H1 (cell line): ENCODE measurements around the gene TNS3. TPM values are rescaled to one million over a fixed set of nuclear protein-coding genes. Genes with fewer than 3 reads are reported as not detected.

Experiments
- CTCF ChIA-PET: fragments of 300-600 bp; sonication (Branson Sonifier 250); formaldehyde crosslinking; loops from one replicate; lab custom pipeline; 2021; ENCODE audit not compliant: partially characterized antibody; lab: Charles Lee
- POLR2A ChIA-PET: fragments of 300-600 bp; sonication (Branson Sonifier 250); formaldehyde crosslinking; loops from one replicate; lab custom pipeline; 2021; ENCODE audit warnings: inconsistent platforms; ENCODE audit not compliant: partially characterized antibody; lab: Charles Lee
- DNase-seq, 2 experiments: peaks; one replicate each; pipeline versions ENCODE4 v3.0.0 to v3.0.0-alpha.2; 2010 to 2022; ENCODE audit warnings: low spot score in 2 of 2, low read depth in 1 of 2, mixed read lengths in 1 of 2
- FAIRE-seq: peaks from 2 replicates; lab custom pipeline; 2011; peaks lifted over from hg19 to GRCh38; lab: Jason Lieb, UNC
- H2AFZ ChIP-seq: 2 replicates; pipeline ENCODE4 v1.8.1; 2012; ENCODE audit warnings: low read length, inconsistent platforms
- H2AK5ac ChIP-seq: 2 replicates; pipeline ENCODE4 v1.6.1; 2013; ENCODE audit warnings: low read depth, low read length
- H2BK120ac ChIP-seq: replicated peaks from 2 replicates; pipeline ENCODE3; 2013; ENCODE audit warnings: low read depth, low read length, inconsistent platforms
- H2BK12ac ChIP-seq: 2 replicates; pipeline ENCODE4 v1.6.1; 2013; ENCODE audit warnings: low read depth, low read length
- H2BK15ac ChIP-seq: 2 replicates; pipeline ENCODE4 v1.6.1; 2013; ENCODE audit warnings: low read length
- H2BK20ac ChIP-seq: 2 replicates; pipeline ENCODE4 v1.6.1; 2013; ENCODE audit warnings: low read length
- H2BK5ac ChIP-seq: 2 replicates; pipeline ENCODE4 v1.6.1; 2013; ENCODE audit warnings: low read depth, low read length
- H3K14ac ChIP-seq: 2 replicates; pipeline ENCODE4 v1.6.1; 2013; ENCODE audit warnings: inconsistent platforms; ENCODE audit not compliant: insufficient read length
- H3K18ac ChIP-seq: 2 replicates; pipeline ENCODE4 v1.6.1; 2013; ENCODE audit warnings: low read length; ENCODE audit errors: extremely low read depth
- H3K23ac ChIP-seq: 2 replicates; pipeline ENCODE4 v1.6.1; 2013; ENCODE audit warnings: inconsistent platforms; ENCODE audit not compliant: insufficient read length
- H3K23me2 ChIP-seq: 2 replicates; pipeline ENCODE4 v1.6.1; 2013; ENCODE audit warnings: low read depth, low read length
- H3K27ac ChIP-seq: 2 replicates; pipeline ENCODE4 v1.6.1; 2011; ENCODE audit warnings: low read depth, low read length, inconsistent platforms
- H3K27me3 ChIP-seq, 4 experiments: replicated peaks in 1 of 4; 1 replicate in 1 of 4; 2 replicates in 3 of 4; pipeline versions ENCODE4 v1.6.1 to v1.8.1; 2011 to 2013; ENCODE audit warnings: low read length in 3 of 4, mild to moderate bottlenecking in 3 of 4, inconsistent platforms in 2 of 4, mixed read lengths in 2 of 4, moderate library complexity in 1 of 4; ENCODE audit not compliant: control insufficient read depth in 3 of 4, insufficient read depth in 3 of 4; ENCODE audit errors: extremely low read depth in 1 of 4
- H3K36me3 ChIP-seq, 4 experiments: 2 replicates each; pipeline versions ENCODE4 v1.6.1 to v1.8.1; 2011 to 2013; ENCODE audit warnings: mild to moderate bottlenecking in 4 of 4, low read length in 3 of 4, moderate library complexity in 2 of 4, control low read depth in 1 of 4, inconsistent platforms in 1 of 4; ENCODE audit not compliant: insufficient read depth in 4 of 4, control insufficient read depth in 2 of 4
- H3K4ac ChIP-seq: replicated peaks from 2 replicates; pipeline ENCODE3; 2013; ENCODE audit warnings: low read length, low read depth, mixed read lengths, inconsistent platforms; ENCODE audit not compliant: insufficient read length
- H3K4me1 ChIP-seq, 4 experiments: replicated peaks in 1 of 4; 1 replicate in 1 of 4; 2 replicates in 3 of 4; pipeline versions ENCODE4 v1.6.1 to v1.8.1; 2011 to 2013; ENCODE audit warnings: low read length in 3 of 4, inconsistent platforms in 2 of 4, mixed read lengths in 1 of 4; ENCODE audit not compliant: insufficient read depth in 4 of 4, control insufficient read depth in 3 of 4
- H3K4me2 ChIP-seq, 2 experiments: 2 replicates each; pipeline versions ENCODE4 v1.6.1 to v1.8.1; 2011 to 2013; ENCODE audit warnings: low read depth in 2 of 2, low read length in 2 of 2, control low read depth in 1 of 2, inconsistent platforms in 1 of 2, mild to moderate bottlenecking in 1 of 2; ENCODE audit not compliant: insufficient read depth in 1 of 2
- H3K4me3 ChIP-seq, 4 experiments: fragments of 200-600, 300-600 bp in 1 of 4; sonication (generic), shearing (Covaris generic), sonication (Bioruptor Twin) in 1 of 4; 2 replicates each; pipeline versions ENCODE4 v1.5.1 to v1.8.1; 2011 to 2016; ENCODE audit warnings: low read length in 4 of 4, low read depth in 3 of 4, control low read depth in 2 of 4, inconsistent platforms in 2 of 4, mild to moderate bottlenecking in 2 of 4, mixed read lengths in 1 of 4, moderate library complexity in 1 of 4; ENCODE audit not compliant: insufficient read depth in 2 of 4; ENCODE audit errors: extremely low read depth in 1 of 4
- H3K56ac ChIP-seq: replicated peaks from 2 replicates; pipeline ENCODE3; 2013; ENCODE audit warnings: low read depth, mild to moderate bottlenecking, mixed read lengths, low read length, inconsistent platforms; ENCODE audit not compliant: insufficient read length
- H3K79me1 ChIP-seq: 2 replicates; pipeline ENCODE4 v1.6.1; 2013; ENCODE audit warnings: low read depth, low read length, control low read depth
- H3K79me2 ChIP-seq, 2 experiments: 2 replicates each; pipeline versions ENCODE4 v1.6.1 to v1.8.1; 2012 to 2013; ENCODE audit warnings: low read length in 2 of 2, mild to moderate bottlenecking in 2 of 2, inconsistent platforms in 1 of 2; ENCODE audit not compliant: insufficient read depth in 2 of 2, control insufficient read depth in 1 of 2
- H3K9ac ChIP-seq, 4 experiments: replicated peaks in 1 of 4; 1 replicate in 1 of 4; 2 replicates in 3 of 4; pipeline versions ENCODE4 v1.6.1 to v1.8.1; 2011 to 2013; ENCODE audit warnings: low read depth in 3 of 4, low read length in 3 of 4, control low read depth in 2 of 4, mild to moderate bottlenecking in 2 of 4, moderate library complexity in 2 of 4, inconsistent platforms in 1 of 4; ENCODE audit errors: extremely low read depth in 1 of 4
- H3K9me3 ChIP-seq, 2 experiments: 2 replicates each; pipeline versions ENCODE4 v1.6.1 to v1.8.1; 2012 to 2013; ENCODE audit warnings: mild to moderate bottlenecking in 2 of 2, moderate library complexity in 2 of 2, control low read depth in 1 of 2, inconsistent platforms in 1 of 2, low read depth in 1 of 2, low read length in 1 of 2, mixed read lengths in 1 of 2; ENCODE audit not compliant: insufficient read depth in 2 of 2
- H4K20me1 ChIP-seq, 2 experiments: replicated peaks in 1 of 2; 2 replicates each; pipeline versions ENCODE3 to v1.8.1; 2011 to 2013; ENCODE audit warnings: inconsistent platforms in 2 of 2, low read length in 2 of 2, mild to moderate bottlenecking in 1 of 2; ENCODE audit not compliant: insufficient read depth in 2 of 2, control insufficient read depth in 1 of 2
- H4K5ac ChIP-seq: 2 replicates; pipeline ENCODE4 v1.6.1; 2013; ENCODE audit warnings: low read length, low read depth, mixed read lengths, inconsistent platforms; ENCODE audit not compliant: insufficient read length
- H4K8ac ChIP-seq: 2 replicates; pipeline ENCODE4 v1.8.0; 2013; ENCODE audit warnings: mild to moderate bottlenecking, moderate library complexity, low read length, inconsistent platforms; ENCODE audit not compliant: insufficient read depth; ENCODE audit errors: extremely low read depth
- H4K91ac ChIP-seq: replicated peaks from 2 replicates; pipeline ENCODE3; 2013; ENCODE audit warnings: low read length, mixed read lengths, inconsistent platforms; ENCODE audit not compliant: insufficient read length
- BACH1 ChIP-seq: IDR thresholded peaks from 2 replicates; pipeline ENCODE4 v1.6.1; 2012; ENCODE audit warnings: low read length, improper control_type of control experiment
- CEBPB ChIP-seq: IDR thresholded peaks from 2 replicates; pipeline ENCODE4 v1.6.1; 2012; ENCODE audit warnings: low read depth, low read length
- CHD1 ChIP-seq: IDR thresholded peaks from 2 replicates; pipeline ENCODE4 v1.6.1; 2012; ENCODE audit warnings: low read depth, low read length, improper control_type of control experiment
- CHD2 ChIP-seq: IDR thresholded peaks from 2 replicates; pipeline ENCODE4 v1.6.1; 2012; ENCODE audit warnings: low read length, improper control_type of control experiment
- EP300 ChIP-seq, 2 experiments: IDR thresholded peaks; 1 replicate in 1 of 2; 2 replicates in 1 of 2; pipeline ENCODE4 v1.6.1; 2011 to 2012; ENCODE audit warnings: low read depth in 2 of 2, low read length in 2 of 2, mild to moderate bottlenecking in 2 of 2, borderline replicate concordance in 1 of 2, inconsistent platforms in 1 of 2, moderate library complexity in 1 of 2
- KDM1A ChIP-seq: fragments of 200-600, 300-600 bp; sonication (generic); IDR thresholded peaks from 2 replicates; pipeline ENCODE4 v1.7.1; 2016; ENCODE audit warnings: mild to moderate bottlenecking, low read length, borderline replicate concordance
- KDM4A ChIP-seq: IDR thresholded peaks from one replicate; pipeline ENCODE4 v1.7.1; 2012; ENCODE audit warnings: low read depth, mild to moderate bottlenecking, moderate library complexity, low read length, inconsistent platforms; ENCODE audit not compliant: severe bottlenecking
- NRF1 ChIP-seq: IDR thresholded peaks from 2 replicates; pipeline ENCODE4 v1.6.1; 2011; ENCODE audit warnings: mild to moderate bottlenecking, low read depth, low read length, improper control_type of control experiment
- RFX5 ChIP-seq: IDR thresholded peaks from 2 replicates; pipeline ENCODE4 v1.6.1; 2011; ENCODE audit warnings: low read depth, low read length, improper control_type of control experiment, borderline replicate concordance
- RXRA ChIP-seq: IDR thresholded peaks from 2 replicates; pipeline ENCODE4 v1.6.1; 2011; ENCODE audit warnings: low read depth, mild to moderate bottlenecking, low read length, moderate library complexity; ENCODE audit not compliant: insufficient read depth
- SAP30 ChIP-seq: fragments of 300-600 bp; sonication (generic); IDR thresholded peaks from 2 replicates; pipeline ENCODE4 v1.7.1; 2012; ENCODE audit warnings: low read length, moderate library complexity, mild to moderate bottlenecking, inconsistent platforms; ENCODE audit not compliant: insufficient read depth, insufficient replicate concordance
- SIRT6 ChIP-seq: IDR thresholded peaks from one replicate; pipeline ENCODE4 v1.7.1; 2012; ENCODE audit warnings: low read length, inconsistent platforms
- SUZ12 ChIP-seq: fragments of 200-600 bp; sonication (generic); IDR thresholded peaks from 2 replicates; pipeline ENCODE4 v1.6.1; 2012; ENCODE audit warnings: mild to moderate bottlenecking, inconsistent platforms, low read length, moderate library complexity, mixed read lengths
- WGBS, 2 experiments: shearing (Covaris generic) in 1 of 2; methylation state at CpG; one replicate each; pipeline versions ENCODE4 v1.1.6 to v1.1.7; 2013 to 2015; ENCODE audit warnings: low lambda C conversion rate in 2 of 2, mixed read lengths in 2 of 2, inconsistent platforms in 1 of 2, low coverage in 1 of 2, missing lambda C conversion rate in 1 of 2; ENCODE audit not compliant: insufficient replicate concordance in 2 of 2, insufficient coverage in 1 of 2, insufficient read length in 1 of 2; ENCODE audit errors: extremely low coverage in 1 of 2, missing lambda C conversion rate in 1 of 2; 5-methylcytosine and 5-hydroxymethylcytosine counted together
- polyA plus RNA-seq, 7 experiments: library from polyadenylated mRNA; depleted of rRNA in 3 of 7; stranded (reverse) in 5 of 7; unstranded in 2 of 7; fragments of >200 nt in 5 of 7; fragments of 200-250 nt in 2 of 7; gene quantifications; 1 replicate in 5 of 7; 2 replicates in 1 of 7; 4 replicates in 1 of 7; pipeline versions ENCODE4 v1.2.1 to v1.2.3, GENCODE V29; 2011 to 2013; ENCODE audit warnings: missing spikeins in 2 of 7, mixed read lengths in 2 of 7
- total RNA-seq: library from RNA; stranded (reverse); fragmentation: NEBNext Ultra II Directional; extraction: Animal tissue kit (Norgen Biotek cat#: 25700); gene quantifications from 2 replicates; pipeline ENCODE4 v1.2.1, GENCODE V29; 2021

TNS3 gene
- total and polyA plus RNA-seq, 2 of the 8 experiments (the other 6 are each of a cell fraction or from before 2014, with no cell fraction given) = 11.9 to 24.2 TPM

DNA sequence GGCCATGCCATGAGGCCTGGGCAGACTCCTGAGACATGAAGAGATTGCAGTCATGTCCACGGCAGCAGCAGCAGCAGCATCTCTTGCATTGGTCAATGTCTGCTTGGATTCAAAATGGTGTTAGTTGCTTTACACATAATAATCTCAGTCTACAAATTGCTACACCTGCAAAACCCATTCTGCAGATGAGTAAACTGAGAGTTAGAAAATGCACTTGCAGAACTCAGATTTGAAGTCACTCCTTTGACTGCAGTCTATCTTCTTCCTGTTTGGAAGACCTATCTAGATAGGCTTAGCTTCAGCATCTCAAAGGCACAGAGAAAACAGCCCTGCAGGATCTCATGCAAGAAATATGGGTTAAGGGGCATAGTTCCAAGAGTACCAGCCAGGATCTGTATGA, 350.3 kb downstream of the TNS3 start:
- Histone ChIP-seq H3K14ac (no peak overlapping the region), H2BK20ac (no peak overlapping the region), H3K9ac (no peak overlapping the region), H2BK12ac (no peak overlapping the region), H3K56ac (no peak overlapping the region), H4K8ac (no peak overlapping the region), H3K4me2 (no peak overlapping the region), H2AFZ (no peak overlapping the region), H3K36me3 (no peaks in the 10 kb centered on the region), H2AK5ac (no peak overlapping the region), H3K27me3 (no peaks in the 10 kb centered on the region), H4K91ac (no peak overlapping the region), H4K20me1 (no peaks in the 10 kb centered on the region), H3K9me3 (no peaks in the 10 kb centered on the region), H3K23ac (no peak overlapping the region), H2BK120ac (no peak overlapping the region), H3K27ac (no peak overlapping the region), H3K18ac (no peak overlapping the region), H2BK15ac (no peak overlapping the region), H3K4ac (no peak overlapping the region), H3K4me1 (no peaks in the 10 kb centered on the region), H3K79me1 (no peaks in the 10 kb centered on the region), H4K5ac (no peak overlapping the region), H2BK5ac (no peak overlapping the region), H3K23me2 (no peaks in the 10 kb centered on the region), H3K79me2 (no peaks in the 10 kb centered on the region), H3K4me3 (no peak overlapping the region)
- FAIRE-seq = no peak
- ChIA-PET POLR2A (no interaction called here), CTCF (interaction anchor here (0.9 kb wide), 1 partner anchor 25 kb away, joined by 3 read pairs; no protein-coding TSS in a partner anchor)
- no peak for DNase-seq
- WGBS, 2 experiments = 86% methylated on average over 1 of the region's 1 CpG; no CpG with 5 or more reads in 1 of the 2 experiments
- TF ChIP-seq CHD2 (no peak), CEBPB (no peak), SUZ12 (no peak), RFX5 (no peak), BACH1 (no peak), EP300 (IDR thresholded peaks at IDR 0.05; ENCODE audit: borderline replicate concordance in 1 of 2, low read depth in 2 of 2, low read length in 2 of 2) (no peak), SIRT6 (no peak), KDM4A (no peak), RXRA (no peak), KDM1A (no peak), CHD1 (no peak), SAP30 (no peak), NRF1 (no peak)
